ENCODE data around the gene CYP2D6.
"Not testable (repeated sequence)": the region's sequence is repeated elsewhere in the genome, so short reads cannot be mapped to it uniquely, and the experiment has no call there.

Gene CYP2D6

DNA sequence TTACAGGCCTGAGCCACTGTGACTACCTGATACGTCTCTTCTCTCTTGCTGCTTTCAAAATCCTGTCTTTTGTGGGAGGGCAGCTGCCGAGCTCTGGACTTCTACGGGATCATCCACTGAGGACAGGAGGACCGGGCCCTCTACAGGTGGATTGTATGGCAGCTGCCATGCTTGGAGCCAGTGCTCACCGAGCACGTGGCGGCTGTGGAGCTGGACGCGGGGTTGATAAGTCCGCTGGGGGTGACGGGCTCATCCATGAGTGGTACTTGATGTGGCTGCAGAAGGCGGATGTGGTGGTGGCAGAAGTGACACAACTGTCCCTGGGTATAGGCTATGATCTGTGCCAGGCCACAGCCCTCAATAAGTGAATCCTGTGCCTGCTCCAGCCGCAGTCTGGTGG is 1.8 kb upstream of the CYP2D6 start:
- no peak for FAIRE-seq

DNA sequence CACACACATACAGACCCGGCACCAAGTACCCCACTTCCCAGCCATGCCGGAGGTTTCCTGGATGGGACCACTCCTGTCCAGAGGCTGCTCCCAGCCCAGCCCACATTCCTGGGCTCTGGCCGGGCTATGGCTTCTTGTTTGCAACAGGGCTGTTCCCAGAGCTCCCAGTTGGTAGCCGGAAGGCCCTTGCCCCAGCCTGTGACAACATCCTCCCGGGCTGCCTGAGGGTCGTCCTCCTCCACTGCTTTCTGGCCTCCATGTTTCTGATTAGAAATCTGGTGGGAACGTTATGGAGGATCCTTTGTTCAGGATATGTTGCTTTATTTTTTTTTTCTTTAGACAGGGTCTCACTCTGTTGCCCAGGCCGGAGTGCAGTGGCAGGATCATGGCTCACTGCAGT is 952 bp upstream of the CYP2D6 start:
- no peak for FAIRE-seq

DNA sequence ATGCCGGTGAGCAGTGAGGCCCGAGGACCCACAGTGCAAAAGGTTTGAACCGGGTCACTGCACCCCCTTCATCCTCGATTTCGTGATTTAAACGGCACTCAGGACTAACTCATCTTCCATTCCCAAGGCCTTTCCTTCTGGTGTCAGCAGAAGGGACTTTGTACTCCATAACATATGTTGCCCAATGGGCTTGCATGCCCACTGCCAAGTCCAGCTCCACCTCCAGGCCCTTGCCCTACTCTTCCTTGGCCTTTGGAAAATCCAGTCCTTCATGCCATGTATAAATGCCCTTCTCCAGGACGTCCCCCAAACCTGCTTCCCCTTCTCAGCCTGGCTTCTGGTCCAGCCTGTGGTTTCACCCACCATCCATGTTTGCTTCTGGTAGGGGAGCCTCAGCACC is 428 bp downstream of the CYP2D6 start:
- not testable (repeated sequence) for FAIRE-seq

GRCh38 chr22:42128776-42129694 is 1.6 kb downstream of the CYP2D6 start:
- not testable (repeated sequence) for FAIRE-seq

DNA sequence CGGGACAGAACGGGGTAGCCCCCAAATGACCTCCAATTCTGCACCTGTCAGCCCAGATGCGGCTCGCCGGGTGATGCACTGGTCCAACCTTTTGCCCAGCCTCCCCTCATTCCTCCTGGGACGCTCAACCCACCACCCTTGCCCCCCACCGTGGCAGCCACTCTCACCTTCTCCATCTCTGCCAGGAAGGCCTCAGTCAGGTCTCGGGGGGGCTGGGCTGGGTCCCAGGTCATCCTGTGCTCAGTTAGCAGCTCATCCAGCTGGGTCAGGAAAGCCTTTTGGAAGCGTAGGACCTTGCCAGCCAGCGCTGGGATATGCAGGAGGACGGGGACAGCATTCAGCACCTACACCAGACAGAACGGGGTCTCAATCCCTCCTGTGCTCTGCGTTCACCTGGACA is 2.6 kb downstream of the CYP2D6 start:
- not testable (repeated sequence) for FAIRE-seq

DNA sequence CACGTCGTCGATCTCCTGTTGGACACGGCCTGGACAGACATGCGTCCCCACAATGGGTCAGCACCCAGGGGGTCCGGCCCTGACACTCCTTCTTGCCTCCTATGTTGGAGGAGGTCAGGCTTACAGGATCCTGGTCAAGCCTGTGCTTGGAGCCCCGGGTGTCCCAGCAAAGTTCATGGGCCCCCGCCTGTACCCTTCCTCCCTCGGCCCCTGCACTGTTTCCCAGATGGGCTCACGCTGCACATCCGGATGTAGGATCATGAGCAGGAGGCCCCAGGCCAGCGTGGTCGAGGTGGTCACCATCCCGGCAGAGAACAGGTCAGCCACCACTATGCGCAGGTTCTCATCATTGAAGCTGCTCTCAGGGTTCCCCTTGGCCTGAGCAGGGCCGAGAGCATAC is 3.0 kb downstream of the CYP2D6 start:
- no peak for FAIRE-seq

GRCh38 chr22:42123529-42123928 is 7.1 kb downstream of the CYP2D6 start:
- not testable (repeated sequence) for FAIRE-seq

GRCh38 chr22:42120231-42121021 is 10.2 kb downstream of the CYP2D6 start:
- not testable (repeated sequence) for FAIRE-seq

GRCh38 chr22:42116848-42117424 is 13.7 kb downstream of the CYP2D6 start:
- FAIRE-seq: no peak

- FAIRE-seq: not testable (repeated sequence)
These were observed 15.2 kb downstream of the CYP2D6 start for GRCh38 chr22:42115420-42115830.

DNA sequence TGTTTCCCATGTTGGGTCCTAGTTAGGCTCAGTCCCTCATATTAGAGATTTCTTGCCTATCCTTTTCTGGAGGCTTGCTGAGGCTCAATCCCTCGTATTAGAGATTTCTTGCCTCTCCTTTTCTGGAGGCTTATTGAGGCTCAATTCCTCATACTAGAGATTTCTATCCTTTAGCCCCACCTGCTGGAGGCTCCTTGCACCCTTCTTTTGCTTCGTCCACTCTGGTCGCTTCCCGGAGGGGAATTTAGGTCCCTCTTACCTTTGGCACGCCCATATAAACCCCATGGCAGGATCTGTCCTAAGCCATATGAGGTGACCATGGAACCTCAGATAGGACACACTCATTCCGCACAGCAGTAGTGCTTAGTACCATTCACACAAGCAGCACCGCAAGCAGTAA is 15.9 kb downstream of the CYP2D6 start:
- no peak for FAIRE-seq

DNA sequence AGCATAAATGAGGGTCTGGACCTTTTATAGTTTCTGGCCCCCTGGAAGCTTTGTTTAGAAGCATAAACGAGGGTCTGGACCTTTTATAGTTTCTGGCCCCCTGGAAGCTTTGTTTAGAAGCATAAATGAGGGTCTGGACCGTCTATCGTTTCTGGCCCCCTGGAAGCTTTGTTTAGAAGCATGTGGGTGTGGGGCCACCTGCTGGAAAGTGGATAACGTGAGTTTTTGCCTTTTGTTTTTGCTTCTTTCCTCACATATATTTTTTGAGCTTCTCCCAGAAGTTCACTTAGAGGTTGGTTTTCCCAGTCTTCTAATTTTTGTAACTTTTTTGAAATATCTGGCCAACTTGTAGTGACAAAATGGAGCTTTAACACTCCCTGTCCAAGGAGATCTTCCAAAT is 17.8 kb downstream of the CYP2D6 start:
- FAIRE-seq: not testable (repeated sequence)

GRCh38 chr22:42111798-42112197 is 18.8 kb downstream of the CYP2D6 start:
- FAIRE-seq: no peak

GRCh38 chr22:42108848-42109247 is 21.8 kb downstream of the CYP2D6 start:
- no peak for FAIRE-seq

GRCh38 chr22:42104332-42104860 is 26.2 kb downstream of the CYP2D6 start:
- FAIRE-seq: not testable (repeated sequence)

- no peak for FAIRE-seq
These were observed 29.4 kb downstream of the CYP2D6 start for GRCh38 chr22:42101199-42101598.

DNA sequence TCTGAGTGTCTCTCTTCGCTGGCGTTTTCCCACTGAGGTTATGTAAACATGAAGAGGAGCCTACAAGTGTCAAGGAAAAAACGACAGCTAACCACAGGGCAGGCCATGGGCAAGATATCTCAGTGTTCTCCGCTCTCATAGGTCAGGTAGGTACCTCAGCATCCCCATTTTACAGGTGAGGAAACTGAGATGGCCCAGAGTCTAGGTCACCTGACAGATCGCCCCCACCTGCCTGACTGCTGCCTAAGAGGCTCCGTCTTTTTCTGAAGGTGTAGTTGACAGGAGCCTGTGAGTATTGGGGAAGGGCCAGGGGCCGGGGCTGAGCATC is 39.2 kb downstream of the CYP2D6 start:
- no peak for FAIRE-seq

DNA sequence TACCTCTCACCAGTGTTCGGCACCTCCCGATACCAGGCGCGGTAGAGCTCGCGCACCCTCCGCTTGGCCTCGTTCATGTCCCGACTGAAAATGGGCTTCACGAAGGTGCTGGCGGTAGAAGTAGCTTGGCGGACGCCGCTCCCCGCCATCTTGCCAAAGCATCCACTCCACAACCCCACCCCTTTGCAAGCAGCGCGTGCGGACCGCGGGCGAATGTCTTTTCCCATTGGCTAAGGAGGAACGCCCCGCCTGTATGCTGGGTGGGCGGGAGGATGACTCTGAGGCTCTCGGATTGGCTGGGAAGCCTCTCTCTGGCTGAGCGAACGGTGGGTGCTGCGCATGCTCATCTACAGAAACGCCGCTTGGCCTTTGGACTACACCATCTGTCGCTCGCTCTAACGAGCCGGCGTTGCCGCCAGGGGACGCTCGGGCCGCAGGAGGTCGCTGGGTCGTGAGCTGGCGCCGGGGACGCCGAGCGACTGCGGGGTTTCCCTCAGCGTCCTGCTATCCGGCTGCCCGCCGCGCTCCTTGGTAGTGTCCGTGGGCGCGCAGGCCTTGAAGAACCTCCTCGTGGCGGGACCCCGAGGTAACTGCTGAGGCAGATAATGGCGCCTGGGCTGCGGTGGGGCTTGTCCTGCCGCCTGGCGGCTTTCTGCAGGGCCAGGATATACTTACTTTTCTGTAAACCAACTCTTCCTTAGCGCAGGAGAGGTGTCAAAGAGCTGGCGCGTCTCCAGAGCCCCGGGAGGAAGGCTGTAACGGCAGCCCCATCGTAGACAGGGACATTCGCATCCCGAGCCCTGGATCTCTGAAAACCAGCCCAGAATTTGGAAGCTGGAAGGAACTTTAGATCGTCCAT is 39.8 kb downstream of the CYP2D6 start, which contains the start of gene NDUFA6:
Gene NDUFA6, minus strand, starts transcription at position 177 of the 859 bp plus-strand sequence. Its CDS starts 28 bp downstream, at position 149.
- peak; percentile 98 for FAIRE-seq

DNA sequence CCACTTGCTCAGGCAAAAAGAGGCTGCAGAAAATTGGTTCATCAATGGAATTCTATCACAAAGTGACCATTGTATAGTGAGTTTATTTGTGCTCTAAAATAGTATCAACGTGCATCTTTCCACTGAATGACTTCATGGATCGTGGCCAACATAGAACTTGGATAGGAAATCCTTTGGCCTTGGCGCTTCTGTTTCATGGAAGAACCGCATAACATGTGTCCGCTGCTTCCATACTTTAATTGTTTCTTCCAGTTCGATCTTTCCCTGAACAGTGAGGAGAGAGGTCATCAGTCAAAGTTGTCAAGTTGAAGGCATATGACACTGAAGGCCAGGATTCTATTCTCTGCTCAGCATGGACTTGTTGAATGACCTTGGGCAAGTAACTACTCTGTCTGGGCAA is 44.6 kb downstream of the CYP2D6 start:
- FAIRE-seq: no peak

GRCh38 chr22:42084874-42085273 is 45.7 kb downstream of the CYP2D6 start:
- no peak for FAIRE-seq

DNA sequence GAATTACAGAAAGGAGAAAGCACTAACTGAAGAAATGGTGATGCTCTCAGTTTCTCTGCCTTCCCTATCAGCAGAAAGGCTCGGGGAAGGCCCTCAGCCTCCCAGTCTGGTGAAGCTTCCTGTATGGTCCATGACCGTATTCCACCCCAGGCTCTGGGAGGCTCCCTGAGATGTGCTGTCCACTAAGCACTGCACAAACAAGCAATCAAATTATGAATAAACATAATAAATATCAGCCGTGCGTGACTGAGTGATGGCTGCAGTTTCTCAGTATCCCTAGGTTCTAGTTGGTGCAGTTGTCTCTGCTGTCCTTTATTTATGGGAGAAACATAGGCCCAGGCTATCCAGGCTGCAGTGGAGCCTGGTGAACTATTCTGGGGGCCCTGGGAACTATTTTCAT is 47.5 kb downstream of the CYP2D6 start:
- no peak for FAIRE-seq

- FAIRE-seq: no peak
These were observed 50.3 kb downstream of the CYP2D6 start for GRCh38 chr22:42080287-42080686.
